Measurements from ENCODE around the gene RUNX3.

The RUNX3 gene

GRCh38 chr1:24948079-24948827 is 18.2 kb upstream of the RUNX3 start:
- TF ChIP-seq EP300 (IDR thresholded peaks at IDR 0.05; ENCODE audit: borderline replicate concordance) (no peak), MAX (IDR thresholded peaks at IDR 0.05) (no peak), USF1 (IDR thresholded peaks at IDR 0.05) (no peak), CREB1 (IDR thresholded peaks at IDR 0.05; ENCODE audit: low read depth) (no peak), CEBPB (IDR thresholded peaks at IDR 0.05) (no peak), FOXM1 (IDR thresholded peaks at IDR 0.05; ENCODE audit: borderline replicate concordance, low read depth) (no peak), EGR1 (IDR thresholded peaks at IDR 0.05) (no peak), ZBTB7A (IDR thresholded peaks at IDR 0.05; ENCODE audit: low read depth) (no peak), TEAD4 (IDR thresholded peaks at IDR 0.05) (no peak), YY1 (IDR thresholded peaks at IDR 0.05; ENCODE audit: low read depth) (no peak), TCF12 (IDR thresholded peaks at IDR 0.05; ENCODE audit: low read depth) (no peak), TAF1 (IDR thresholded peaks at IDR 0.05; ENCODE audit: low read depth) (no peak)

GRCh38 chr1:24946861-24947658 is 17.0 kb upstream of the RUNX3 start:
- TF ChIP-seq TAF1 (IDR thresholded peaks at IDR 0.05; ENCODE audit: low read depth) (no peak), EGR1 (IDR thresholded peaks at IDR 0.05) (no peak), NFIC (IDR thresholded peaks at IDR 0.05) (no peak), TCF12 (IDR thresholded peaks at IDR 0.05; ENCODE audit: low read depth) (no peak), YY1 (IDR thresholded peaks at IDR 0.05; ENCODE audit: low read depth) (no peak), RAD21 (IDR thresholded peaks at IDR 0.05; ENCODE audit: low read depth) (no peak), EP300 (IDR thresholded peaks at IDR 0.05; ENCODE audit: borderline replicate concordance) (no peak), MAX (IDR thresholded peaks at IDR 0.05) (no peak), USF1 (IDR thresholded peaks at IDR 0.05) (no peak), CREB1 (IDR thresholded peaks at IDR 0.05; ENCODE audit: low read depth) (no peak), FOXM1 (IDR thresholded peaks at IDR 0.05; ENCODE audit: borderline replicate concordance, low read depth) (no peak), REST (IDR thresholded peaks at IDR 0.05; ENCODE audit: low read depth) (no peak), CEBPB (IDR thresholded peaks at IDR 0.05) (no peak), TEAD4 (IDR thresholded peaks at IDR 0.05) (no peak), ZBTB7A (IDR thresholded peaks at IDR 0.05; ENCODE audit: low read depth) (no peak)

GRCh38 chr1:24945354-24946326 is 15.6 kb upstream of the RUNX3 start:
- TF ChIP-seq USF1 (IDR thresholded peaks at IDR 0.05), result no peak
- TF ChIP-seq REST (IDR thresholded peaks at IDR 0.05; ENCODE audit: low read depth), result no peak
- no peak for TF ChIP-seq TAF1 (IDR thresholded peaks at IDR 0.05; ENCODE audit: low read depth)
- TF ChIP-seq MAX (IDR thresholded peaks at IDR 0.05), result no peak
- no peak for TF ChIP-seq NFIC (IDR thresholded peaks at IDR 0.05)
- TF ChIP-seq CREB1 (IDR thresholded peaks at IDR 0.05; ENCODE audit: low read depth), result no peak
- no peak for TF ChIP-seq RAD21 (IDR thresholded peaks at IDR 0.05; ENCODE audit: low read depth)
- TF ChIP-seq CEBPB (IDR thresholded peaks at IDR 0.05), result no peak
- no peak for TF ChIP-seq EGR1 (IDR thresholded peaks at IDR 0.05)
- no peak for TF ChIP-seq EP300 (IDR thresholded peaks at IDR 0.05; ENCODE audit: borderline replicate concordance)
- TF ChIP-seq ZBTB7A (IDR thresholded peaks at IDR 0.05; ENCODE audit: low read depth), result no peak
- no peak for TF ChIP-seq FOXM1 (IDR thresholded peaks at IDR 0.05; ENCODE audit: borderline replicate concordance, low read depth)
- TF ChIP-seq YY1 (IDR thresholded peaks at IDR 0.05; ENCODE audit: low read depth), result no peak
- no peak for TF ChIP-seq TCF12 (IDR thresholded peaks at IDR 0.05; ENCODE audit: low read depth)
- no peak for TF ChIP-seq TEAD4 (IDR thresholded peaks at IDR 0.05)
